DND-41 (cell line): Measurements from ENCODE around the gene MORN3.

ENCODE experiments used
- ATAC-seq: fragments of 200-7000 bp; cut with Tn5 transposase; 3 replicates; pipeline ENCODE4 v1.9.1; 2021; ENCODE audit warnings: low read depth; ENCODE audit not compliant: insufficient read depth
- DNase-seq: peaks from one replicate; pipeline ENCODE4 v3.0.0-alpha.2; 2020
- H2AFZ ChIP-seq: 2 replicates; pipeline ENCODE4 v1.6.0; 2012; ENCODE audit warnings: low read depth, low read length
- H3K27ac ChIP-seq: 2 replicates; pipeline ENCODE4 v1.5.1; 2012; ENCODE audit warnings: low read length, inconsistent platforms
- H3K27me3 ChIP-seq: fragments of 200-600 bp; sonication (generic); 2 replicates; pipeline ENCODE4 v1.6.0; 2012; ENCODE audit warnings: low read length, mild to moderate bottlenecking, inconsistent platforms; ENCODE audit not compliant: insufficient read depth, poor library complexity
- H3K36me3 ChIP-seq: 2 replicates; pipeline ENCODE4 v1.5.1; 2012; ENCODE audit warnings: low read length, inconsistent platforms; ENCODE audit not compliant: insufficient read depth
- H3K4me1 ChIP-seq: 2 replicates; pipeline ENCODE4 v1.5.1; 2012; ENCODE audit warnings: mild to moderate bottlenecking, low read length; ENCODE audit not compliant: insufficient read depth
- H3K4me2 ChIP-seq: 2 replicates; pipeline ENCODE4 v1.6.0; 2012; ENCODE audit warnings: mild to moderate bottlenecking, moderate library complexity, low read length, inconsistent platforms; ENCODE audit not compliant: insufficient read depth
- H3K4me3 ChIP-seq, 2 experiments: fragments of 200-600 bp in 1 of 2; shearing (Covaris generic) in 1 of 2; 2 replicates each; pipeline ENCODE4 v1.5.1; 2012 to 2016; ENCODE audit warnings: inconsistent platforms in 2 of 2, low read length in 2 of 2, mild to moderate bottlenecking in 2 of 2, low read depth in 1 of 2, moderate library complexity in 1 of 2
- H3K79me2 ChIP-seq: 2 replicates; pipeline ENCODE4 v1.6.0; 2012; ENCODE audit warnings: low read length, inconsistent platforms; ENCODE audit not compliant: insufficient read depth
- H3K9ac ChIP-seq: 2 replicates; pipeline ENCODE4 v1.6.0; 2012; ENCODE audit warnings: low read depth, mild to moderate bottlenecking, inconsistent platforms, low read length, moderate library complexity
- H3K9me3 ChIP-seq: 2 replicates; pipeline ENCODE4 v1.5.1; 2012; ENCODE audit warnings: low read length, moderate library complexity, mild to moderate bottlenecking, inconsistent platforms; ENCODE audit not compliant: insufficient read depth, severe bottlenecking
- H4K20me1 ChIP-seq: 2 replicates; pipeline ENCODE4 v1.6.0; 2012; ENCODE audit warnings: low read length; ENCODE audit not compliant: insufficient read depth
- CTCF ChIP-seq: IDR thresholded peaks from 2 replicates; pipeline ENCODE4 v1.5.1; 2012; ENCODE audit warnings: borderline replicate concordance, low read length, moderate library complexity, mild to moderate bottlenecking; ENCODE audit not compliant: poor library complexity, severe bottlenecking; ENCODE audit errors: extremely low read depth
- EZH2 ChIP-seq: IDR thresholded peaks from 3 replicates; pipeline ENCODE4 v1.6.1; 2012; ENCODE audit warnings: borderline replicate concordance, low read depth, mild to moderate bottlenecking, moderate library complexity, low read length, inconsistent platforms; ENCODE audit not compliant: severe bottlenecking

Gene MORN3

GRCh38 chr12:121708313-121709063, 39.0 kb upstream of the MORN3 start:
- Histone ChIP-seq H3K27ac (no peak overlapping the region), H3K4me3 (no peak overlapping the region), H3K36me3 (no peaks in the 10 kb centered on the region), H3K79me2 (peaks cover 8% of the 10 kb centered on the region), H3K4me2 (no peak overlapping the region), H4K20me1 (no peaks in the 10 kb centered on the region), H3K9ac (no peak overlapping the region), H2AFZ (no peak overlapping the region), H3K27me3 (no peaks in the 10 kb centered on the region), H3K9me3 (no peaks in the 10 kb centered on the region), H3K4me1 (peaks cover 20% of the 10 kb centered on the region)
- no peak for DNase-seq
- ATAC-seq = no peak
- no peak for TF ChIP-seq EZH2
- TF ChIP-seq CTCF = no peak

- no peaks in the 10 kb centered on the region for H3K27me3 ChIP-seq
- no peaks in the 10 kb centered on the region for H4K20me1 ChIP-seq
- ATAC-seq = no peak
- no peak for TF ChIP-seq CTCF
- TF ChIP-seq EZH2 = no peak
- no peaks in the 10 kb centered on the region for H3K4me1 ChIP-seq
- no peak overlapping the region for H3K4me2 ChIP-seq
- no peak overlapping the region for H2AFZ ChIP-seq
- H3K79me2 ChIP-seq = no peaks in the 10 kb centered on the region
- no peak overlapping the region for H3K4me3 ChIP-seq
- H3K27ac ChIP-seq = no peak overlapping the region
- no peak for DNase-seq
- no peaks in the 10 kb centered on the region for H3K36me3 ChIP-seq
- H3K9me3 ChIP-seq = no peaks in the 10 kb centered on the region
- no peak overlapping the region for H3K9ac ChIP-seq
These were observed 36.1 kb upstream of the MORN3 start for GRCh38 chr12:121705514-121705913.

- H4K20me1 ChIP-seq = no peaks in the 10 kb centered on the region
- H3K9me3 ChIP-seq = no peaks in the 10 kb centered on the region
- no peaks in the 10 kb centered on the region for H3K79me2 ChIP-seq
- no peak overlapping the region for H3K27ac ChIP-seq
- H2AFZ ChIP-seq = no peak overlapping the region
- ATAC-seq (no peak), DNase-seq (no peak)
- H3K36me3 ChIP-seq = no peaks in the 10 kb centered on the region
- no peak for TF ChIP-seq CTCF
- TF ChIP-seq EZH2 = no peak
- no peak overlapping the region for H3K4me3 ChIP-seq
- H3K4me2 ChIP-seq = no peak overlapping the region
- no peak overlapping the region for H3K9ac ChIP-seq
- no peaks in the 10 kb centered on the region for H3K4me1 ChIP-seq
- H3K27me3 ChIP-seq = no peaks in the 10 kb centered on the region
These were observed 33.5 kb upstream of the MORN3 start for GRCh38 chr12:121702944-121703343.
